ENCODE data around the gene CLCN4. TPM values are rescaled to one million over a fixed set of nuclear protein-coding genes. Genes with fewer than 3 reads are reported as not detected.

Gene CLCN4
- total RNA-seq, 4 donors from 2014 or later, result 2.0 to 3.1 (median 2.8) TPM

GRCh38 chrX:10174051-10174450, 17.3 kb downstream of the CLCN4 start:
- TF ChIP-seq CTCF (IDR thresholded peaks at IDR 0.05; ENCODE audit: low read depth), result no peak

- TF ChIP-seq CTCF (IDR thresholded peaks at IDR 0.05; ENCODE audit: low read depth), result no peak
These were observed 18.0 kb downstream of the CLCN4 start for GRCh38 chrX:10174810-10175209.

- TF ChIP-seq CTCF (IDR thresholded peaks at IDR 0.05; ENCODE audit: low read depth), result no peak
These were observed 18.6 kb downstream of the CLCN4 start for GRCh38 chrX:10175319-10175871.

GRCh38 chrX:10176121-10177003, 19.6 kb downstream of the CLCN4 start:
- no peak for TF ChIP-seq CTCF (IDR thresholded peaks at IDR 0.05; ENCODE audit: low read depth)

- no peak for TF ChIP-seq CTCF (IDR thresholded peaks at IDR 0.05; ENCODE audit: low read depth)
These were observed 20.2 kb downstream of the CLCN4 start for GRCh38 chrX:10177004-10177396.

- TF ChIP-seq CTCF (IDR thresholded peaks at IDR 0.05; ENCODE audit: low read depth), result no peak
These were observed 20.8 kb downstream of the CLCN4 start for GRCh38 chrX:10177601-10178000.

- TF ChIP-seq CTCF (IDR thresholded peaks at IDR 0.05; ENCODE audit: low read depth), result no peak
These were observed 22.2 kb downstream of the CLCN4 start for GRCh38 chrX:10178866-10179463.
